Transverse colon (tissue), 4 donors: Measurements from ENCODE around the gene CLSTN1. TPM values are rescaled to one million over a fixed set of nuclear protein-coding genes. Genes with fewer than 3 reads are reported as not detected.

Experiments used
- DNase-seq: peaks from one replicate; pipeline ENCODE4 v3.0.0-alpha.2; 2019
- H3K27ac ChIP-seq, 4 donors: fragments of 200-600 bp; sonication (generic); 2 replicates each; pipeline ENCODE4 v1.5.1; 2016 to 2018; ENCODE audit warnings: inconsistent platforms in 4 of 4
- H3K27me3 ChIP-seq: fragments of 200-600 bp; sonication (generic); 2 replicates; pipeline ENCODE4 v1.5.1; 2017; ENCODE audit warnings: inconsistent platforms
- H3K36me3 ChIP-seq, 4 donors: fragments of 200-600 bp; sonication (generic); 2 replicates each; pipeline ENCODE4 v1.5.1; 2017 to 2019; ENCODE audit warnings: inconsistent platforms in 4 of 4
- H3K4me1 ChIP-seq, 4 donors: fragments of 200-600 bp; sonication (generic); 2 replicates each; pipeline ENCODE4 v1.5.1; 2017 to 2020; ENCODE audit warnings: inconsistent platforms in 4 of 4
- H3K4me3 ChIP-seq, 4 donors: fragments of 200-600 bp; sonication (generic); 1 replicate in 1 of 4; 2 replicates in 3 of 4; pipeline versions ENCODE4 v1.5.1 to v1.6.1; 2017 to 2019; ENCODE audit warnings: inconsistent platforms in 4 of 4
- H3K9me3 ChIP-seq, 2 donors: fragments of 200-600 bp; sonication (generic); 2 replicates each; pipeline ENCODE4 v1.5.1; 2017 to 2019; ENCODE audit warnings: inconsistent platforms in 2 of 2
- EP300 ChIP-seq: sonication (generic); formaldehyde crosslinking; IDR thresholded peaks from one replicate; pipeline ENCODE4 v1.6.1; 2017; ENCODE audit warnings: antibody characterized with exemption, low read depth
- POLR2A ChIP-seq: fragments of 450-650 bp; IDR thresholded peaks from one replicate; pipeline ENCODE4 v1.6.1; 2016; ENCODE audit warnings: antibody characterized with exemption, mild to moderate bottlenecking, moderate library complexity
- POLR2AphosphoS5 ChIP-seq, 3 donors: sonication (generic); formaldehyde crosslinking; IDR thresholded peaks; one replicate each; pipeline ENCODE4 v1.6.1; 2016; ENCODE audit warnings: antibody characterized with exemption in 3 of 3
- WGBS, 2 donors: methylation state at CpG; one replicate each; pipeline ENCODE4 v1.1.5; 2018; ENCODE audit warnings: low coverage in 1 of 2; 5-methylcytosine and 5-hydroxymethylcytosine counted together
- in situ Hi-C, 4 donors: fragments of 200-750 bp; cut with MboI; loops; one replicate each; pipeline versions ENCODE4 v1.15.0 to v1.15.1; 2017; ENCODE audit warnings: low sequenced_read_pairs in 3 of 4, low pct_ligation_motif_present in 1 of 4, low pct_unique_long_range_greater_than_20kb in 1 of 4
- intact Hi-C: fragments of 100-400 bp; cut with DNase I; formaldehyde crosslinking; loops from one replicate; pipeline ENCODE4 v1.15.1; 2023; ENCODE audit warnings: low total_unique reads
- total RNA-seq, 4 donors: library from RNA; depleted of rRNA; stranded (reverse); fragments of >200 nt; gene quantifications; one replicate each; pipeline ENCODE4 v1.1.0, GENCODE V29; 2016
- TF ChIP-seq, protein P1 (sequence below), 5 experiments: fragments of 200-600 bp in 3 of 5; fragments of 450-650 bp in 2 of 5; sonication (generic) in 3 of 5; IDR thresholded peaks; 1 replicate in 2 of 5; 2 replicates in 3 of 5; pipeline ENCODE4 v1.5.1; 2016 to 2017; ENCODE audit warnings: antibody characterized with exemption in 5 of 5, inconsistent platforms in 3 of 5, mild to moderate bottlenecking in 2 of 5, moderate library complexity in 1 of 5

The CLSTN1 gene
- total RNA-seq, 4 donors from 2014 or later = 118 to 191 (median 143) TPM

DNA sequence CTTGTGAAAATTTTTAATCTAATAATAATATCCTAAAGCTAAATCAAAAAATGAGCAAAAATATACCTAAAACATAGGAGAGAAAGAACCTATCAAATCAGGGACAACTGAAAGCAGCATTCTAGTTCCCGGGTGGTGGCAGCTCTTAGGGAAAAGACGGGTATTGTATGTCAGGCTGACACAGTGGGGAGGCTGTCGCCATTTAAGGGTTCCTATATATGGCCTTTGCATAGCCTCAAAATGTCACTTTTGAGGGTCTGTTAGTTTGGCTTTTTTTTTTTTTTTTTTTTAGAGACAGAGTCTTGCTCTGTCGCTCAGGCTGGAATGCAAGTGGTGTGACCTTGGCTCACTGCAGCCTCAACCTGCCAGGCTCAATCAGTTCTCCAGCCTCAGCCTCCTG, 6.0 kb downstream of the CLSTN1 start:
- 73 to 91% methylated on average over 3 to 4 of the region's 4 CpGs for WGBS, 2 donors
- intact Hi-C loops = no loop called here
- Histone ChIP-seq H3K4me3 (no peak overlapping the region), H3K27ac (no peak overlapping the region), H3K9me3 (no peaks in the 10 kb centered on the region), H3K27me3 (no peaks in the 10 kb centered on the region), H3K36me3 (no peaks in the 10 kb centered on the region), H3K4me1 (peaks cover 19 to 81% (median 41%) of the 10 kb centered on the region in 4 donors)
- TF ChIP-seq POLR2AphosphoS5 (IDR thresholded peaks at IDR 0.05) = no peak
- no peak for TF ChIP-seq POLR2A
- TF ChIP-seq, protein P1, sequence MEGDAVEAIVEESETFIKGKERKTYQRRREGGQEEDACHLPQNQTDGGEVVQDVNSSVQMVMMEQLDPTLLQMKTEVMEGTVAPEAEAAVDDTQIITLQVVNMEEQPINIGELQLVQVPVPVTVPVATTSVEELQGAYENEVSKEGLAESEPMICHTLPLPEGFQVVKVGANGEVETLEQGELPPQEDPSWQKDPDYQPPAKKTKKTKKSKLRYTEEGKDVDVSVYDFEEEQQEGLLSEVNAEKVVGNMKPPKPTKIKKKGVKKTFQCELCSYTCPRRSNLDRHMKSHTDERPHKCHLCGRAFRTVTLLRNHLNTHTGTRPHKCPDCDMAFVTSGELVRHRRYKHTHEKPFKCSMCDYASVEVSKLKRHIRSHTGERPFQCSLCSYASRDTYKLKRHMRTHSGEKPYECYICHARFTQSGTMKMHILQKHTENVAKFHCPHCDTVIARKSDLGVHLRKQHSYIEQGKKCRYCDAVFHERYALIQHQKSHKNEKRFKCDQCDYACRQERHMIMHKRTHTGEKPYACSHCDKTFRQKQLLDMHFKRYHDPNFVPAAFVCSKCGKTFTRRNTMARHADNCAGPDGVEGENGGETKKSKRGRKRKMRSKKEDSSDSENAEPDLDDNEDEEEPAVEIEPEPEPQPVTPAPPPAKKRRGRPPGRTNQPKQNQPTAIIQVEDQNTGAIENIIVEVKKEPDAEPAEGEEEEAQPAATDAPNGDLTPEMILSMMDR (IDR thresholded peaks at IDR 0.05) = no peak
- no peak for TF ChIP-seq EP300
- in situ Hi-C loops = no loop called here
- DNase-seq = no peak

DNA sequence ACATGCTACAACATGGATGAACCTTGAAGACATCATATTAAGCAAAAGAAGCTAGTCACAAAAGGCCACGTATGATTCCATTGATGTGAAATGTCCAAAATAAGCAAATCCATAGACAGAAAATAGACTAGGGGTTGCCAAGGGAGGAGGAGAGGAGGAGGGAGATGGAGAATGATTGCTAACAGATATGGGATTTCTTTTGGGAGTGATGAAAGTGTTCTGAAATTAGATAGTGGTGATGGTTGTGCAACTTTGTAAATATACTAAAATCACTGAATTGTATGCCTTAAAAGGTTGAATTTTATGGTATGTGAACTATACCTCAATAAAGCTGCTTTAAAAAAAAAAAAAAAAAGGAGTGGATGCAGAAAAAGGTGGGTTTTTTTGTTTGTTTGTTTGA, 7.6 kb downstream of the CLSTN1 start:
- Histone ChIP-seq H3K4me1 (peaks cover 16 to 79% (median 38%) of the 10 kb centered on the region in 4 donors), H3K4me3 (no peak overlapping the region), H3K27ac (peak overlapping the region; percentile 78 to 89 (median 86)), H3K9me3 (no peaks in the 10 kb centered on the region), H3K36me3 (no peaks in the 10 kb centered on the region), H3K27me3 (no peaks in the 10 kb centered on the region)
- in situ Hi-C loops (no loop called here), intact Hi-C loops (no loop called here)
- DNase-seq = no peak
- TF ChIP-seq POLR2AphosphoS5 (IDR thresholded peaks at IDR 0.05) = no peak
- no peak for TF ChIP-seq EP300
- TF ChIP-seq, protein P1 (IDR thresholded peaks at IDR 0.05) = no peak
- no peak for TF ChIP-seq POLR2A
- 0 to 34% methylated on average over 1 of the region's 1 CpG for WGBS, 2 donors

DNA sequence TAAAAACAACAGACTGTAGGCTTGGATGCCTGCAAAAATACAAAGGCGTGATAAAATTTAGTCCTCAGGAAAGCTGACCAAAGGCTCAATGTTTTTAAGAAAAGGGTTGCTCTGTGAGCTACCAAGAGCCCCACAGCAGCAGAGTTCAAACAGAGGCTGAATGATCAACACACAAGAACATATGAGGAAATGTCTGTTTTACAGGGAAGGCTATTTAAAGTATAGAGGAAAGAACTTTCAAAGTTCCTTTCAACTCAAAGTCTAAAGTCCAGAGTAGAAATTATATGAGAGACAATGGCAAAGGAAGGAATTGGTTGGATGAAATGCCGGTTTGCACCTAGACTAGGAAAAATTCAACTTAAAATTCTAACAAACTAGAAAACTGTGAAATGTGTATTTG, 8.6 kb downstream of the CLSTN1 start:
- no peak for DNase-seq
- intact Hi-C loops = no loop called here
- Histone ChIP-seq H3K36me3 (no peaks in the 10 kb centered on the region), H3K9me3 (no peaks in the 10 kb centered on the region), H3K27me3 (no peaks in the 10 kb centered on the region), H3K27ac (peak overlapping the region; percentile 78 to 89 (median 86)), H3K4me3 (peak overlapping the region in 1 of 4 donors; percentile 18), H3K4me1 (peaks cover 21 to 85% (median 42%) of the 10 kb centered on the region in 4 donors)
- in situ Hi-C loops = no loop called here
- 48 to 66% methylated on average over 2 of the region's 2 CpGs for WGBS, 2 donors
- TF ChIP-seq POLR2AphosphoS5 (IDR thresholded peaks at IDR 0.05) = peak in 2 of 3 donors; percentile 29 to 65
- TF ChIP-seq, protein P1 (IDR thresholded peaks at IDR 0.05) = no peak
- TF ChIP-seq POLR2A = no peak

DNA sequence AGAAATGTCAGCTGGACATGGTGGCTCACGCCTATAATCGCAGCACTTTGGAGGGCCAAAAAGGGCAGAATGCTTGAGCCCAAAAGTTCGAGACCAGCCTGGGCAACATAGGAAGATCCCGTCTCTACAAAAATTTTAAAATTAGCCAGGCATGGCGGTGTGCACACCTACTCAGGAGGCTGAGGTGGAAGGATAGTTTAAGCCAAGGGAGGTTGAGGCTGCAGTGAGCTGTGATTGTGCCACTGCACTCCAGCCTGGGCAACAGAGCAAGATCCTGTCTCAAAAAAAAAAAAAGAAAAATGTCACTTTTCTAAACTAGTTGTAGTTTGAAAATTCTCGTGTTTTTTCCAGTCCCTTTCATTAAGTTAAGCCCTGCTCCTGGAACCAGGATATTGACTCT, 9.1 kb downstream of the CLSTN1 start:
- H3K36me3 ChIP-seq = no peaks in the 10 kb centered on the region
- peak overlapping the region in 1 of 4 donors; percentile 18 for H3K4me3 ChIP-seq
- in situ Hi-C loops (no loop called here), intact Hi-C loops (no loop called here)
- no peak for DNase-seq
- no peaks in the 10 kb centered on the region for H3K9me3 ChIP-seq
- H3K27me3 ChIP-seq = no peaks in the 10 kb centered on the region
- TF ChIP-seq, protein P1 (IDR thresholded peaks at IDR 0.05) = no peak
- no peak for TF ChIP-seq POLR2A
- TF ChIP-seq EP300 = no peak
- peaks cover 21 to 85% (median 42%) of the 10 kb centered on the region in 4 donors for H3K4me1 ChIP-seq
- H3K27ac ChIP-seq = peak overlapping the region; percentile 78 to 89 (median 86)
- WGBS, 2 donors = 86 to 100% methylated on average over 2 to 6 of the region's 6 CpGs
